HG03139 (cell line): ENCODE results near the gene LUZP4.
"Not testable (repeated sequence)": the region's sequence is repeated elsewhere in the genome, so short reads cannot be mapped to it uniquely, and the experiment has no call there.

Experiments used
- ATAC-seq: cut with Tn5 transposase; IDR thresholded peaks from one replicate; pipeline ENCODE4 v1.9.1; 2021; ENCODE audit not compliant: unreplicated experiment

LUZP4 gene

DNA sequence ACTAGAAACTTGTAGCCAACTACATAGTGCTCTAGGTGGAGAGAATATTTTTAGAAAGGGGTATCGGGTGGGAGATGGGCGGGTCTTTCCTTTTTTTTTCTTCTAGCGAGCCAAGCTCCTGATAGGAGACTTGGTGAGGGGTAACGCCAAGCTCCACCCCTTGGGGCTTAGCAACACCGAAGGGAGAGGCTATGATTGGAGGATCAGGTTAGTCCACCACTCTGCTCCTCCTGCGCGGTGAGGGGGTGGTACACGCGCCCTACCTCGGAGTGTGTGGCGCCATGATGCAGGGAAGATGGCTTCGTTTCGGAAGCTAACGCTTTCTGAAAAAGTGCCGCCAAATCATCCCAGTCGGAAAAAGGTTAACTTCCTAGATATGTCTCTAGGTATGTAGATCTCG is at the start of gene LUZP4:
TSS of gene LUZP4 (plus strand) at position 251 of the 400 bp plus-strand sequence. CDS start at position 296, 45 bp downstream.
- no peak for ATAC-seq

DNA sequence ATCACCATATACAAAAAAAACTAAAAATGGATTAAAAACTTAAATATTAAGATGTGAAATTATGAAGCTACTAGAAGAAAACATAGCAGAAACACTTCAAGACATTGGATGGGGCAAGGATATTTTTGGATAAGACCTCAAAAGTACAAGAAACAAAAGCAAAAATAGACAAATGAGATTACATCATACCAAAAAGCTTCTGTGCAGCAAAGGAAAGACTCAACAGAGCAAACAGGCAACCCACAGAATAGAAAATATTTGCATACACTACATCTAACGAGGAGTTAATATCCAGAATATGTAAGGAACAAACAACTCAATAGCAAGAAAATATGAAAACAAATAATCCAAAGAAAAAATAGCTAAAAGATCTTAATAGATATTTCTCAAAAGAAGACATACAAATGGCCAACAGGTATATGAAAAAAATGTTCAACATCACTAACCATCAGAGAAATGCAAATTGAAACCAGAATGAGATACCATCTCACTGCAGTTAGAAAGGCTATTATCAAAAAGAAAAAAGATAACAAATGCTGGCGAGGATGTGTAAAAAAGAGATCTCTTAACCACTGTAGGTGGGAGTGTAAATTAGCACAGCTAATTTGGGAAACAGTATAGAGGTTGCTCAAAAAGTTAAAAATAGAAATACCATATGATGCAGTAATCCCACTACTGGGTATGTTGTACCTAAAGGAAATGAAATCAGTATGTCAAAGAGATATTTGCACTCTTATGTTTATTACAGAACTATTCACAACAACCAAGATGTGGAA is 37.9 kb upstream of the LUZP4 start:
- no peak for ATAC-seq

- no peak for ATAC-seq
Observed at GRCh38 chrX:115255003-115255402, 34.5 kb upstream of the LUZP4 start.

GRCh38 chrX:115257711-115258110 is 31.8 kb upstream of the LUZP4 start:
- no peak for ATAC-seq

GRCh38 chrX:115259238-115259875 is 30.2 kb upstream of the LUZP4 start:
- no peak for ATAC-seq

DNA sequence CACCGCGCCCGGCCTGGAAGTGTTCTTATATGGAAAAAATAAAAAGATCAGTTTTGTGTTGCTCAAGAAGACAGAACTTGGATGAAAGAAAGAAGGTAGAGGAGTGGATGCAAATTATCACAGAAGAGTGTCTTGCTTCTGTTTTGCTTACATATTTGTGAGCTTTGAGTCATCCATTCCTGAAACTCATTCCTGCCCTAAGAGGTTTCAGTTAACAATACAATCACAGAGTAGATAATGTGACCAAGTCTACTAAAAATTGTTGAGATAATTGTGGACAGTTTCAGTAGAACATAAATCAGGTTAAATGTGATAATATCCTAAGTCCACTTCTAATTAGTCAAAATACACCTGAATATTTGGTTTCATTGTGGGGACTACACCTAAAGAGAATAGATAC is 29.2 kb upstream of the LUZP4 start:
- no peak for ATAC-seq

DNA sequence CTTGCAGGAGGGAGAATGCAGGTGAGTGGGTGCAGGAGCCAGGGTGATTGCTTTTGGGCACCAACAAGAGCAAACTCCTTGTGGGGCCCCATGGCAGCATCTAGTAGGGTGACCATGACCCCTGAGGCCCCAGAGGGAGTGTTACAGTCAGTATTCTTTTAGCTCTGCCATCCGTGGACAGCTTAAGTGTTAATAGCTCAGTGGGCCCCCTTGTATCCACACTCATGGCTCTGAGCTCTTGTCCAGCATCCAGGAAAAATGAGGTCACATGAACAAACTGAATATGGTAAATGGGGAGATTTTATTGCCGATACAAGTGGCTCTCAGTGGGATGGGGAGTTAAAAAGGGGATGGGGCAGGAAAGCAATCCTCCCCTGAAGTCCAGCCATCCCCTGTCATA is 28.4 kb upstream of the LUZP4 start:
- no peak for ATAC-seq

DNA sequence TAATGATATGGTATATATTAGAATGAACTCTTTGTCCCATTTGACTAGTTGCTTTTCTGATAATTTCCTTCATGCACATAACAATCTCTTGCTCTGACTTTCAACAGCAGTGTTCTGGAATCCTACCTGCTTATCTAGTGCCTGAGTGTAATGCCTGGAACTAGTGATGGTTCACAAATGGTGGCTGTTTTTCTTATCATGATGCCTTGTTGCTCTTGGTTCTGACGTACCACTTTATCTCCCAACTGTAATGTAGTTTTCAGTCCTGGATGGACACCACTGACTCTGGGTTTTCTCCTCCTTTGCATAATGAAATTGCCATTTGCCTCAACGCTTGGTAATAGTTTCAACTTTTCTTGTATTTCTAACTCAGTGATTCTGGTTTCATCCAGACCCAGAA is 25.5 kb upstream of the LUZP4 start:
- ATAC-seq, result no peak

DNA sequence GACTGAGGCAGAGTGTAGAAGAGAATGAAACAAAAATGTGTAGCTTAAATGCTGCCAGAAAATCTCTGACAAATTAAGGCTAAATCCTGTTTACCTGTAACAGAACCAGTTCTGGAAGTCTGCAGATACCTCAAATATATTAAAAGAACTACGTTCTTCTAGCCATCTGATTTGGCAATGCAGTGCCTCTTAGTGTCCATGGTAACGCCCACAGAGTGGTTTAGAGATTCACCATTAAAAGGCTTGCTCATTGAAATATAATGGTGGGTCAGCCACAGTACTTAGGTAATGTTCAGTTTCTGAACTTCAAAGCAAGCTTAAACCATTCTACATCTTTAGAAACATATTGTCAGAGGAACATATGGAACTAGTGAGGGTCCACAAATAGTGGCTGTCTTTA is 23.2 kb upstream of the LUZP4 start:
- ATAC-seq, result no peak

DNA sequence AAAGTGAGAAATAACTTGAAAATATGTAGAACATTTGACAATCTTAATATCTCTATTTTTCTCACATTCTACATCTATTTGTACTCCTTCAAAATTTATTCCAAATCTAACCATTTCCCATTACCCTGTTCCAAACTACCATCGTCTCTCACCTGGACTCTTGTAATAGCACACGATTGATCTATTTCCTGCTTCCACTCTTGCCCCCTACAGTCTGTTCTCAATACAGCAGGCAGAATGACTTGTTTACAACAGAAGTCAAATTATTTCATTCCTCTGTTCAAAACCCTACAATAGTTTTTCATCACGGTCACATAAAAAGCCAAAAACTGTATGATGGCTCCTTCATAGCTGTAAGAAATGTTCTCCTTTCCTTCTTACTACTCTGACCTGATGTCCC is 21.1 kb upstream of the LUZP4 start:
- no peak for ATAC-seq

GRCh38 chrX:115269051-115269683 is 20.3 kb upstream of the LUZP4 start:
- ATAC-seq, result no peak

DNA sequence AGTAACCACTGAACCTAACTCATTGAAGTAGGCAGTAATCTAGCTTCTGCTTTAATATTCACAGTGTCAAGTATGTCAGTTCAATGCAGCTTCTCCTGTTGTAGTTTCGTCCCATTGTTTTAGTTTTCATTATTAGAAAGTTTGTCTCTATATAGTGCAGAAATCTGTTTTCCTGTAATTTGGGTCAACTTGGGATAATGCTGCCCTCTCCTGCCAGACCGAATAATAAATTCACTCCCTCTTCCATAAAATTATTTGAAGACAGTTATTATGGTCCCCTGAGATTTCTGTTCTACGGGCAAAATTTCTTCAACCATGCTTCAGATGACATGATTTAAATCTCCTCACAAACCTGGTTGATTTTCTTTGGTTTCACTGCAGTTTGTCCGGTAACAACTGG is 4.6 kb upstream of the LUZP4 start:
- no peak for ATAC-seq

DNA sequence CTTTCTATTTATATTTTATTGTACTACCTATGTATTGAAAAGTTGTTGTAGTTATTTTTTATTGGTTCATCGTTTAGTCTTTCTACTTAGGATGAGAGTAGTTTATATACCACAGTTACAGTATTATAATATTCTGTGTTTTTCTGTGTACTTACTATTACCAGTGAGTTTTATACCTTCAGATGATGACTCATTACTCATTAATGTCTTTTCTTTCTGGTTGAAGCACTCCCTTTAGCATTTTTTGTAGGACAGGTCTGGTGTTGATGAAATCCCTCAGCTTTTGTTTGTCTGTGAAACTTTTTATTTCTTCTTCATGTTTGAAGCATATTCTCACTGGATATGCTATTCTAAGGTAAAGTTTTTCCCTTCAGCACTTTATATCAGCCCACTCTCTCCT is 7.7 kb downstream of the LUZP4 start:
- ATAC-seq, result no peak

DNA sequence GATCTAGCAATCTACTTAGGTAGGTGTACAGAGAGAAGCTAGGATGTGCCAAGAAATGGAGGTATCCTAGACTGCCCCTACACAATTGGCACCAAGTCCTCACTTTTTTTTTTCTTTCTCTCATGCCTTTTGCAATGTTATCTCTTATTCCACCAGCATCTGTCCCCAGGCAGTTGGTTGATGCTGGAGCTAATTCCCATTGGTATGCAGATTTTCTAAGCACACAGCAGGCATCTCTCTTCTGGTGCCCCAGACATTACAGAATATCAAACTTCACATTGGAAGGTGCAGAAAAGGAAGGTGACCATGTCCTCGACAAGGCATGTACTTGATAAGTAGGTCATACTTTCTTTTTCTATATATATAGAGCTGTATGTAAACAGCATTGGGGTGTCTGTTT is 21.6 kb downstream of the LUZP4 start:
- no peak for ATAC-seq

DNA sequence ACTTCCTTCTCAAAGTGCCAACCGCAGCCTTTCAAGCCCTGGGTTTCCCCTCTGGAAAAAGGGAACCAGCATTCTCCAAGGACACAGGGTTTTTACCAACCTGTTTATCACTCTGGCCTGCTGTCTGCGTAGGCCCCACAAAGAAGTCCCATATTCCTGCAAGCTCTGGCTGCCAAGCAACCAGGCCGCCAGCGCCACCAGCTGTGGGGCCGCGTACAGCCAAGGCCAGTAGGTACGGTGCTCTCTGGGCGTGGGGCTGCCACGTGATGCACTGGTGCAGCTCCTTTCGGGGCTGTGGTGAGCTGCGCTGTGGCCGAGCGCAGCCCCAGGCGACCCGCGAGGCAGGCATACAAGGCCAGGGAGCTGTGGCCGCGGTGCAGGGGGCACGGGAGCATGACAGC is 22.1 kb downstream of the LUZP4 start:
- no peak for ATAC-seq

- ATAC-seq, result no peak
Observed at GRCh38 chrX:115318139-115318538, 28.6 kb downstream of the LUZP4 start.

DNA sequence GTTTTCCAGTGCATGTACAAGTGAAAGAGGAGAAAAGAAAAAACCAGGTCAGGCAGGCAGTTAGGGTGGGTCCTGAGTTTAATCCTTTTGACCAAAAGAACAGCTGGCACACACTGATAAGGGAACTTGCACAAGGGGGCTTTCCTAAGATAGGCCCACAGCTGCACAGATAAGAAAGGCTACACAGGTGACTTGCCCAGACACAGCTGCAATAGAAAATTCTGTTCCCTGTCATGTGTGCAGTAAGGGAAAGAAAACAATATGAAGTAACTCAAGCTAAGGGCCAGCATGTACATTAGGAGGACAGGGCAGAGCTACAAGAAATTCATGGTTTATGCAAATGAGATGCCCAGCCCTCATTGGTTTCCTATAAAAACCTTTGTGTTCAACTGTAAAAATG is 32.9 kb downstream of the LUZP4 start:
- no peak for ATAC-seq

DNA sequence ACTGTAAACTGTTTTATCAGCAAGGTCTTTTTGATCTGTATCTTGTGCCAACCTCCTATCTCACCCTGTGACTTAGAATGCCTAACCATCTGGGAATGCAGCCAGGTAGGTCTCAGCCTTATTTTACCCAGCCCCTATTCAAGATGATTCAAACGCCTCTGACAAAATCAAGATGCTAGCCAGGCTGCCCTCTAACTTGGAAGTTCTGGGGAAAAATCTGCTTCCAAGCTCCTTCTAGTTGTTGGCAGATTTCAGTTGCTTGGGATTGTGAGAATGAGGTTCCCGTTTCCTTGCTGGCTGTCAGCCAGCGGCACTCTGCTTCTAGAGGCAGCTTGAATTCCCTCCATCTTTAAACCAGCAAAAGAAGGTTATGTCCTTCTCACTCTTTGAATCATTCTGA is 34.7 kb downstream of the LUZP4 start:
- no peak for ATAC-seq

DNA sequence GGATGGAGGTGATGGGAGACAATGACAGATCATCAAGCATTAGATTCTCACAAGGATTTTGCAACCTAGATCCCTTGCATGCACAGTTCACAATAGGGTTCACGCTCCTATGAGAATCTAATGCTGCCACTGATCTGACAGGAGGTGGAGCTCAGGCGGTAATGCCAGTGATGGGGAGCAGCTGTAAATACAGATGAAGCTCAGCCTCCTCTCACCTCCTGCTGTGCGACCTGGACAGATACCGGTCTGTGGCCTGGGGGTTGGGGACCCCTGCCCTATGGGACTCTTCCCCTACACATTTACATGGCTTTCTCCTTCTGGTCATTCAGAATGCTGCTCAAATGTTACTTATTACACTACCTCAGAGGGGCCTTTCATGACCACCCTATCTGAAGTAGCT is 39.8 kb downstream of the LUZP4 start:
- ATAC-seq, result not testable (repeated sequence)

GRCh38 chrX:115330498-115331168 is 41.1 kb downstream of the LUZP4 start:
- no peak for ATAC-seq

DNA sequence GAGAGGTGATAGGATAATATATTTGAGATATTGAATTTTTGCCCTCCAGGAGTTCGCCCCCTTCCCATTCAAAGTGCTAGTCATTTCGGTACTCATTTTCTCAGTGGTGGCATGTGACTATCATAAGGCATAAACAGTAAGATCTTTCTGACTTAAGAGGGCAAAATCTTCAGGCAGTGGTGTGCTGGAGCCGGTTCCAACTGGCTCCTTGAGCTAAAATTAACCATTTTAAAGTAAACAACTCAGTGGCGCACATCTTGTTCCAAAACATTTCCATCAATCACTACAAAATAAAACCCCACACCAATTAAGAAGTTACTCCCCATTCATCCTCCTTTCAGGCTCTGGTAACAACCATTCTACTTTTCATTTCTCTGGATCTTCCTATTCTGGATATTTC is 43.3 kb downstream of the LUZP4 start:
- no peak for ATAC-seq

DNA sequence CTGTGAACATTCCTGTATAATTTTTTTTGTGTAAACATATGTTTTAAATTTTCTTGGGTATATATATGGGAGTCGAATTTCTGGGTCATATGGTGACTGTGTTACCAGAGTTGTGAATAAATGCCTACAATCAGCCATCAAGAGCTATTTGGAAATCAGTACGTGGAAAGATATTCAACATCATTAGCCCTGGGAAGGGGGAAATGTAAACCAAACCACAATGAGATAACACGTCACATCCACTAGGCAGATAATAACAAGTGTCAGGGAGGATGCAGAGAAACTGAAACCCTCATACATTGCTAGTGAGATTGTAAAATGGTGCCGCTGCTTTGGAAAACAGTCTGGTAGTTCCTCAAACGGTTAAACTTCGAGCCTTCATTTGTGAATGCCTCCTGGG is 43.9 kb downstream of the LUZP4 start:
- ATAC-seq, result no peak
